ENCODE data around the gene MAP4K2. TPM values are rescaled to one million over a fixed set of nuclear protein-coding genes. Genes with fewer than 3 reads are reported as not detected.

The MAP4K2 gene
- total RNA-seq, 1 experiment from 2014 or later = 24.7 TPM

- Mint-ChIP-seq H3K4me3 (no peak overlapping the region; a peak in 1 of 5 replicates), H3K36me3 (ENCODE audit: insufficient read depth in 1 of 3, low read depth in 3 of 3) (no peaks in the 10 kb centered on the region), H3K4me1 (peaks cover 25 to 29% of the 10 kb centered on the region in 2 experiments), H3K9me3 (no peaks in the 10 kb centered on the region; a peak in 2 of 5 replicates), H3K27ac (peak overlapping the region in 1 of 3 experiments; percentile 68; a peak in 1 of 7 replicates), H3K27me3 (ENCODE audit: low read depth) (no peaks in the 10 kb centered on the region)
- Histone ChIP-seq H2AK5ac (ENCODE audit: insufficient read length, low read length) (no peak overlapping the region), H2BK120ac (ENCODE audit: low read depth, low read length, poor library complexity, severe bottlenecking) (no peak overlapping the region), H2BK15ac (ENCODE audit: low read depth, low read length) (no peak overlapping the region), H2AFZ (ENCODE audit: low read length) (no peak overlapping the region), H2BK20ac (ENCODE audit: low read depth, low read length, poor library complexity, severe bottlenecking) (no peak overlapping the region), H3K27me3 (ENCODE audit: insufficient read depth, low read length) (no peaks in the 10 kb centered on the region), H3K56ac (ENCODE audit: insufficient read length, low read depth, low read length) (no peak overlapping the region), H2BK5ac (ENCODE audit: insufficient read length, low read length) (no peak overlapping the region), H3K4me1 (ENCODE audit: insufficient read depth, low read length) (no peaks in the 10 kb centered on the region), H3K18ac (ENCODE audit: insufficient read length, low read depth, low read length) (no peak overlapping the region), H3K79me2 (ENCODE audit: insufficient read depth, low read length) (no peaks in the 10 kb centered on the region), H2BK12ac (ENCODE audit: insufficient read length, low read depth, low read length) (no peak overlapping the region), H3K9me3 (ENCODE audit: control insufficient read depth, low read depth, low read length) (no peaks in the 10 kb centered on the region), H4K8ac (replicated peaks; ENCODE audit: insufficient read length, low read depth, low read length) (no peak overlapping the region), H3K14ac (ENCODE audit: insufficient read depth, low read length) (no peak overlapping the region), H4K91ac (ENCODE audit: insufficient read length, low read depth, low read length) (no peak overlapping the region), H3K4ac (ENCODE audit: low read depth, low read length) (no peak overlapping the region), H3K23me2 (ENCODE audit: insufficient read length, low read depth, low read length, poor library complexity, severe bottlenecking) (peaks cover 6% of the 10 kb centered on the region), H3T11ph (ENCODE audit: low read length) (no peak overlapping the region), H3K79me1 (ENCODE audit: insufficient read depth, low read depth, low read length, poor library complexity, severe bottlenecking) (no peaks in the 10 kb centered on the region), H4K5ac (ENCODE audit: insufficient read length, low read depth, low read length) (no peak overlapping the region), H3K9ac (ENCODE audit: extremely low read depth, insufficient read length, low read length) (no peak overlapping the region), H3K23ac (ENCODE audit: insufficient read length, low read depth, low read length) (no peak overlapping the region), H3K4me2 (ENCODE audit: insufficient read depth, insufficient read length, low read length) (no peak overlapping the region), H3K27ac (ENCODE audit: insufficient read length, low read depth, low read length) (no peak overlapping the region), H4K20me1 (ENCODE audit: control insufficient read depth, insufficient read depth, insufficient read length) (no peaks in the 10 kb centered on the region)
- no peak for TF ChIP-seq CTCF (conservative IDR thresholded peaks at IDR 0.05)
- no CpG with 5 or more reads among the region's 6 CpGs for WGBS (ENCODE audit: extremely low coverage, insufficient read length, low lambda C conversion rate)
- DNase-seq = no peak
Measured at GRCh38 chr11:64848214-64848825, 45.3 kb upstream of the MAP4K2 start.

All from H9 (cell line).